ENCODE measurements around the gene TMEM72.
"Not testable (repeated sequence)": the region's sequence is repeated elsewhere in the genome, so short reads cannot be mapped to it uniquely, and the experiment has no call there.

Gene TMEM72

DNA sequence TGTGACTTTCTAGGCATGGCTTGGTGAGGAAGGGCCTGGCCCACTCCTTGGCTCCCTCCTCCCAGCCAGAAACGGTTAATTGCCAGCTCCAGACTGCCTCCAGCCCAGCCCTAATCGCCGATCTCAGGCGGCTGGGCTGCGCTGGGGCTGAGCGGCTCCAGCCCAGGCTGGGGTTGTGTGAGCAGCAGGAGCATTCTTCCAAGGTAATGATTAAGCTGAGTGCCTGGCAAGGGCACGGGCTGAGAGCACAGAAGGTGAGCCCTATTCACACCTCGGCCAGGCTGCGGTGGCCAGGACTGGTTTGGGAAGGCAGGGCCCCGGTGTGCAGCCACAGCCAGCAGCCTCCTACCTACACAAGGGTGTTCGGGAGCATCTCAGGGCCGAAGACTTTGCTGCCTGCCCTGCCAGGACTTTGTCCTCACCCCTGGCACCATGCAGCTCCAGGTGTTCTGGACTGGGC lies at the start of gene TMEM72:
TSS of gene TMEM72 (plus strand) at position 257 of the 460 bp plus-strand sequence. CDS start at position 433, 176 bp downstream.
- no peak for DNase-seq

DNA sequence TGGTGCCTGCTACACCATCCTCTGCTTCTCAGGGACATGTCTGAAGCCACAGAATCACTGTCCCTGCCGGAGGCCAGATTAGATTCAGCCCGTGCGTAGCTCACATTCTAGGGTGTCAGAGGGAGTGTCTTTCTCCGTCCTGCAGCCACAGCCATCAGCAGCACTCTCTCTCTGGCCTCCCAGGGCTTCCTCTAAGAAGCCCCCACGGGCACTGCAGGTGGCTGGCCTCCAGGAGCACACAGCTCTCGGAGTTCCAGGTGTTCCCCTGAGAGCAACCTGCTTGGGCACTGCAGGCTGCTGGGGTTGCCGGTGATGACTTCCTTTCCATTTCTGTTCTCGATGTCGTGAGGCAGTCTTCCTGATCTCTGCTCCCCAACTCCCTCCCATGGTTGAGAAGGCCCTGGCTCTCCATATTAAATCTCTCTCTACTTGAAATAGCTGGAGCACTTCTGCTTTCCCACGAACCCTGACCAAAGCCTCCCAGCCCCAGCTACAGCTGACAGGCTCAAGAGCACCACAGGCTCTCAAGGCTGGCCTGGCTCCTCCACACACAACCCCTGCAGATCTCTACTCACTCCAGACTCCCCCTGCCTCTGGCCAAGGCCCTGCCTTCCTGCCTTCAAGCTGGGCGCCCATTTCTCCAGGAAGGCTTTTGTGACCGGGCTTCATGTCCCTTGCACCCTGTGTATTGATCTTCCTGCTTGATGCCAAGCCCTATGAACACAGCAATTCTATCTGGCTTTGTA lies 49.0 kb upstream of the TMEM72 start:
- DNase-seq = no peak

GRCh38 chr10:44862924-44863323 lies 48.2 kb upstream of the TMEM72 start:
- no peak for DNase-seq

GRCh38 chr10:44863344-44864047 lies 47.6 kb upstream of the TMEM72 start:
- no peak for DNase-seq

GRCh38 chr10:44864051-44864450 lies 47.1 kb upstream of the TMEM72 start:
- DNase-seq = no peak

DNA sequence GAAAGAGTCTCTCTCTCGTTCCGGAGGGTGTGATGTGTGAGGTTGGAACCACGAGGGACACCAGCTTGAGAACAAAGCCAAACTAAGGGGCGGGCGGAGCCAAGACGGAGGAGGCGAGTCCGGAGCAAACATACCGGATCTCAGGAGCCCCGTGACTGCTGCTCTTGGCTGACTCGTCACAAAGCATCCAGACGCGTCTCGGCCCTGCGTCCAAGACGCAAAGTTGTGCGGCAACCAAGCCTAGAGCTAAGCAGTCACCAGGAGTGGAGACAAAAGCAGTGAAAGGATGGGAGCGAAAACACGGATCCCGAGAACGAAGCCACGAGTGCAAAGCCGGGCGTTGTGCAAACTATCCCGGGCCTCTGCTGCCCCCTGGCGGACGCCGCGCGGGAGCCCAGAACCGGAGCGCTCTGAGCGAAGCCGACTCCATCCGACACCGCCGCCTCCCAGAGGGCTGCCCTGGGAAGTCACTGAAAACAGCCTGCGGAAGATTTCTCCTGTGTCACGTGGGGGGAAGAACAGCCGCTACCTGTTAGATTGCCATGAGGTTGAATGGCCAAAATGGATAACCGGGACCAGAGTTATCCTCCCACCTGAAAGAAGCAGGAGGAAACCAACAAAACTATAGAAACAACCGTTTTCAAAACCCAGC lies 46.4 kb upstream of the TMEM72 start:
- peak; percentile 35 for DNase-seq

- no peak for DNase-seq
Measured at GRCh38 chr10:44865289-44865671, 45.9 kb upstream of the TMEM72 start.

- not testable (repeated sequence) for DNase-seq
Measured at GRCh38 chr10:44866367-44866766, 44.8 kb upstream of the TMEM72 start.

DNA sequence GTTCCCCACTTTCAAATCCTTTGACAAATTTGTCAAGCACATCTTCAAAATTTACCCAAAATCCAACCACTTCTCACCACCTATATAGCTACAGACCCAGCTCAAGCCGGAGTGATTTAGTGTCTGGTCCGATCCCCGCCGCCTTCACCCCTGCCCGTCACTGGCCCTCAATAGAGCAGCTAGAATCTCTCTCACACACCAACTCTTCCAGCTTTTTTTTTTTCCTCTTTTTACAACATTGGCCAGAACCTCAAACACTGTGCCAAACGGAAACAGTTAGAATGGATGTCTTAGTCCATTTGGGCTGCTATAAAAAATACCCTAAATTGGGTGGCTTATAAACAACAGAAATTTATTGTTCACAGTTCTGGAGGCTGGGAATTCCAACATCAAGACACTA lies 41.1 kb upstream of the TMEM72 start:
- DNase-seq = no peak

DNA sequence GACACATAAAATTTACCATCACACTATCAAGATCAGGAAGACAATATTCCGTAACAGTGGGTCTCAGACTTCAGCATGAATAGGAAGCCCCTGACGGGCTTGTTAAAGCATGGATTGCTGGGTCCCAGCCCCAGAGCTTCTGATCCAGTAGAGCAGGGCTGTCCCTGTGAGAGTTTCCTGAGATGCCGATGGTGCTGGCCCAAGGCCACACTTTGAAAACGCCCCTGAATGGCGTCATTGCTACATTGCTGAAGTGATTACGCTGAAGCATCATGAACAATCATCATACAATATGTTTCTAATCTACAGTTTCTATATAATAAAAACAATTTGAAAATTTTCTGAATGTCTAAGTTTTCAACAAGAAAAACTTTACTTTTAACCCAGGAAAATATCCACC lies 38.0 kb upstream of the TMEM72 start:
- no peak for DNase-seq

- DNase-seq = no peak
Measured at GRCh38 chr10:44874166-44874565, 37.0 kb upstream of the TMEM72 start.

DNA sequence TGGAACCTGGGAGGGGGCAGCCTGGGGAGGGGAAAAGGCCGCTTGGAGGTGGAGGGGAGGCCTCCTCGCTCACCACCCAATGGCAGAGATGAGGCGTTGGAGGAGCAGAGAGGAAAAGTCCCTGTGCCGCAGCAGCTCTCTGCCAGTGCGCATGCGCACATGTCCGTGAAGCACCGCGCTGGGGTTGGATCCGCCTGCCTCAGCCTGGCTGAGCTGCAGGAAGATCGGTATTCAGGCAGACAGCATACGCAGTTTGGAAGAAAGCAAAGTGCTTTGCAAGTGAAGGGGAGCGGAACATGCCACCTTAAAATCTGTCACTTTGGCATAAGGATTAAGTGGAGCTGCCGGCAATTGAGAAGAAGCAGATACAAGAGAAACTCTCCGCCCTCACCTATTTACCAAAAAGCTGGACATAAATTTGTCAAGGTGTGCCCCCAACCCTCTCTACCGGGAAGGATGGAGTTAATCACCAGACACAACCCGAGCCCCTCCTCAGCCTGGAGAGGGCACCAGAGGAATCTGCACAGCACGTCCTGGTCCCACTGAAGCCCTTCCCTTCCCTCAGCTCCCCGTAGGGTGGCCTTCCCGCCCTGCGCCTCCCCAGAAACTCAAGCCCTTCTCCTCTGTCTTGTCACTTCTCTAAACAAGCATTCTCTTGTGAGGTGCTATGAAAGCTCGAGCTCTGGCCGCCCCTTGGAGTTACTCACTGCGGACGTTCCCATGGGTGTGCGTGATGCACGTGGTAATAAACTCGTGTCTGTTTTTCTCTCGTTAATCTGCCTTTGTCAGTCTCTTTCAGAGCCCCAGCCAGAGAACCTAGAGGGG lies 32.2 kb upstream of the TMEM72 start:
- DNase-seq = peak; percentile 0

- DNase-seq = no peak
Measured at GRCh38 chr10:44879531-44879899, 31.6 kb upstream of the TMEM72 start.

GRCh38 chr10:44880090-44880715 lies 30.9 kb upstream of the TMEM72 start:
- no peak for DNase-seq

- DNase-seq = no peak
Measured at GRCh38 chr10:44881649-44882048, 29.5 kb upstream of the TMEM72 start.

- DNase-seq = no peak
Measured at GRCh38 chr10:44882166-44882720, 28.9 kb upstream of the TMEM72 start.

- no peak for DNase-seq
Measured at GRCh38 chr10:44883593-44884331, 27.4 kb upstream of the TMEM72 start.

DNA sequence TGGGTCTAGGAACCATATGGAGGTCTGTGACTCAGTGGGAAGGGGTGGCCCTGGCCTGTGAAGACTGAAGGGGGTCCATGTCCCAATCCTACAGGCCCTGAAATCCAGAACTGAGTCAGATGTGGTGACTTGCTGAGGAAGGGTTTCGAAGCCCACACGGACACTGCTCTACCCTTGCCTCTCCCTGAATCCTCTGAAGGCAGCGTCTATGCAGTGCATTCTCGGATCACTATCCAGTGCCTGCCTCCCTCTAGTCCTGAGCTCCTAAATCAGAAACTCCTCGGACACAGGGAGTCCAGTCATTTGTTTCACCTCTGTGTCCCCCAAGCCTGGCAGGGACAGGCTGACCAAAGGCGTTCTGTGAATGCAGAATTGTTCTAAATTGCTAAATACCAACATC lies 25.4 kb upstream of the TMEM72 start:
- no peak for DNase-seq

DNA sequence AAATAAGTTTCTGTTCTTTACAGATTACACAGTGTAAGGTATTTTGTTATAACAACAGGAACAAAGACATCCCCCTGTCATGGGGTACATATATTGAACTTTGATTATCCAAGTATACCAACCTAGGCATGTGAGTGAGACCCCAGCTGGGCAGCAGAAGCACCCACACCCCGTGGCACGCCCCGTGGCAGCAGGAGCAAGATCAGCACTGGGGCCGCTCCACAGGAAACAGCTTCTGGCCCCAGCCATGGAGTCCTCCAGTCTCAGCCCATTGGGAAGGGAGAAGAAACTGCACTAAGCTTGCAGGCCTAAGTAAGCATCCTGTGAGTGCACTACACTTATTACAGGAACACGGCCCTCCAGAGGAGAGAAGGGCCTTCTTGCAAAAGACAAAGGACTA lies 24.2 kb upstream of the TMEM72 start:
- no peak for DNase-seq

GRCh38 chr10:44888886-44889285 lies 22.3 kb upstream of the TMEM72 start:
- DNase-seq = no peak

DNA sequence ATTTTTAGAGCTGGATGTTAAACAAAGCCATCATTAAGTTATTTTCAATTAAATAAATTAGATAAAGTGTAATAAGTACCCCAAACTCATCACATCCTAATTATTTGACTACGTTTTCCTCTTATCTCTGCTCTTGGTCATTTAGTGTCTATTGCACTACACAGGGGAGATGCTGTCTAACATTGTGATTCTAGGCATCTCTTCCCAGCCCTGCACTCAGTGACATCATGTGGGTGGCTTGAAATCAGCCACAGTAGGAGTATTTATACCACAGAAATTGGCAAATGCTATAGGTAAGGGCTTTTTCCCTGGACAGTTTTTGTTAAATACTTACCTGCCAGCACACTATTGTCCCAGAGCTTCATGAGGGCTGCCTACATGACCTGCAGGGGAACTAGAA lies 21.3 kb upstream of the TMEM72 start:
- no peak for DNase-seq

Data from GDM1 (cell line).